ENCODE measurements around the gene BMI1.

BMI1 gene

GRCh38 chr10:22319547-22319979, 1.3 kb upstream of the BMI1 start:
- no peak for DNase-seq (ENCODE audit: extremely low read depth, low read depth)
- H3K4me3 ChIP-seq (replicated peaks; ENCODE audit: low read depth, low read length), result no peak overlapping the region
- no peak for TF ChIP-seq CTCF (IDR thresholded peaks at IDR 0.05; ENCODE audit: low read depth, low read length, missing control alignments)

- H3K4me3 ChIP-seq (replicated peaks; ENCODE audit: low read depth, low read length), result peak overlapping the region; percentile 25
- DNase-seq (ENCODE audit: extremely low read depth, low read depth), result no peak
- no peak for TF ChIP-seq CTCF (IDR thresholded peaks at IDR 0.05; ENCODE audit: low read depth, low read length, missing control alignments)
Measured at GRCh38 chr10:22319980-22320558, 830 bp upstream of the BMI1 start.

- no peak for TF ChIP-seq CTCF (IDR thresholded peaks at IDR 0.05; ENCODE audit: low read depth, low read length, missing control alignments)
- peak overlapping the region; percentile 69 for H3K4me3 ChIP-seq (replicated peaks; ENCODE audit: low read depth, low read length)
- DNase-seq (ENCODE audit: extremely low read depth, low read depth), result no peak
Measured at GRCh38 chr10:22321156-22321923, 441 bp downstream of the BMI1 start.

- no peak for TF ChIP-seq CTCF (IDR thresholded peaks at IDR 0.05; ENCODE audit: low read depth, low read length, missing control alignments)
- no peak for DNase-seq (ENCODE audit: extremely low read depth, low read depth)
- H3K4me3 ChIP-seq (replicated peaks; ENCODE audit: low read depth, low read length), result peak overlapping the region; percentile 68
Measured at GRCh38 chr10:22321924-22322640, 1.2 kb downstream of the BMI1 start.

- peak overlapping the region; percentile 68 for H3K4me3 ChIP-seq (replicated peaks; ENCODE audit: low read depth, low read length)
Measured at GRCh38 chr10:22322641-22323160, 1.8 kb downstream of the BMI1 start.

More at GRCh38 chr10:22322641-22323160, 1.8 kb downstream of the BMI1 start:
- DNase-seq (ENCODE audit: extremely low read depth, low read depth), result no peak
- TF ChIP-seq CTCF (IDR thresholded peaks at IDR 0.05; ENCODE audit: low read depth, low read length, missing control alignments), result no peak
